Upper lobe of left lung (tissue), 4 donors: ENCODE measurements around the gene LBP.

ENCODE experiments used
- POLR2A ChIP-seq, 4 donors: fragments of 450-650 bp; IDR thresholded peaks; one replicate each; pipeline ENCODE4 v1.5.1; 2016 to 2017; ENCODE audit warnings: antibody characterized with exemption in 4 of 4, mild to moderate bottlenecking in 2 of 4
- TF ChIP-seq, protein P1 (sequence below), 6 experiments: fragments of 450-650 bp in 4 of 6; fragments of 200-600 bp in 2 of 6; sonication (generic) in 2 of 6; IDR thresholded peaks; one replicate each; pipeline ENCODE4 v1.5.1; 2016 to 2019; ENCODE audit warnings: antibody characterized with exemption in 6 of 6

DNA sequence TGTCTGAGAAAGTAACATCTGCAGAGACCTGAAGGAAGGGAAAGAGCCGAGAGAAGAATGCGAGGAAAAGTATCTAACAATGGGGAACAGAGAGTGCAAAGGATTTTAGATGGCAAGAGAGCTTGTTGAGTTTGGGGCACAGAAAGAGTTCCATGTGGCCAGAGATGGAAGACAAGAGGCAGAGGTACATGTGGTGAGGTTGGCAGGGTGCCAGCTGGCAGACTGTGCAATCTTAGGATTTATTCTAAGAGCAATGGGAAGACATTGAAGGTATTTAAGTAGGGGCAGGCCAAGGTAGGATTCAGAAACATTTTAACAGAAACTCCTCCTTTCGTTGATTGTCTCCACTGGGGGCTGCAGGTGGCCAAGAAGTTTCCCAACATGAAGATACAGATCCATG lies 20.4 kb upstream of the LBP start:
- TF ChIP-seq POLR2A (IDR thresholded peaks at IDR 0.05), result no peak
- TF ChIP-seq, protein P1, sequence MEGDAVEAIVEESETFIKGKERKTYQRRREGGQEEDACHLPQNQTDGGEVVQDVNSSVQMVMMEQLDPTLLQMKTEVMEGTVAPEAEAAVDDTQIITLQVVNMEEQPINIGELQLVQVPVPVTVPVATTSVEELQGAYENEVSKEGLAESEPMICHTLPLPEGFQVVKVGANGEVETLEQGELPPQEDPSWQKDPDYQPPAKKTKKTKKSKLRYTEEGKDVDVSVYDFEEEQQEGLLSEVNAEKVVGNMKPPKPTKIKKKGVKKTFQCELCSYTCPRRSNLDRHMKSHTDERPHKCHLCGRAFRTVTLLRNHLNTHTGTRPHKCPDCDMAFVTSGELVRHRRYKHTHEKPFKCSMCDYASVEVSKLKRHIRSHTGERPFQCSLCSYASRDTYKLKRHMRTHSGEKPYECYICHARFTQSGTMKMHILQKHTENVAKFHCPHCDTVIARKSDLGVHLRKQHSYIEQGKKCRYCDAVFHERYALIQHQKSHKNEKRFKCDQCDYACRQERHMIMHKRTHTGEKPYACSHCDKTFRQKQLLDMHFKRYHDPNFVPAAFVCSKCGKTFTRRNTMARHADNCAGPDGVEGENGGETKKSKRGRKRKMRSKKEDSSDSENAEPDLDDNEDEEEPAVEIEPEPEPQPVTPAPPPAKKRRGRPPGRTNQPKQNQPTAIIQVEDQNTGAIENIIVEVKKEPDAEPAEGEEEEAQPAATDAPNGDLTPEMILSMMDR (IDR thresholded peaks at IDR 0.05), result no peak
